ENCODE measurements around the gene SH2D4B. TPM values are rescaled to one million over a fixed set of nuclear protein-coding genes. Genes with fewer than 3 reads are reported as not detected.

SH2D4B gene
- total and polyA plus RNA-seq, 2 donors (not counting 3 experiments of a cell fraction or from before 2014, with no cell fraction given) = not detected

DNA sequence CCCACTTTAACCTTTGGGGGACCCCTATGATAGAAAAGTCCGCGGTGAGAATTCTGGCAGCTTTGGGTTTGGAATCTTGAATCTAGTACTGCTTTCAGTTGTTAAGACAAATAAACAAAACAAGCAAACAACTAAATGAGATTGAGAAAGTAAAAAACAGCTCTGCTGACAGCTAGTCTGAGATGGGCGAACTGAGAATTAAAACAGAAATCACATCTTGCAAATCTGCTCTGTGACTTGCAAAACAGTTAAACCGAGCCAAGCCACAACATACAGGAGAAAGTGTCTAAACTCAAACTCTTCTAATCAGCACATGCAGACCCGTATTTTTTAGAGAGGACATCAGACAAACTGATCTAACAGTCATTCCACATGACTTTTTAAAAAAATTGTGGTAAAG is 110.4 kb downstream of the SH2D4B start:
- FAIRE-seq = no peak
- intact Hi-C loops (cut with micrococcal nuclease) (no loop called here), dilution Hi-C loops (cut with MboI; ENCODE audit: extremely low pct_ligation_motif_present, low sequenced_read_pairs) (no loop called here)
- no peak for DNase-seq (ENCODE audit: low read depth, low spot score)
- ChIA-PET POLR2A (no interaction called here), CTCF (interaction anchor here (6.6 kb wide), 1 partner anchor 14 kb away, joined by 50 read pairs; no protein-coding TSS in a partner anchor)
- H3K27me3 ChIP-seq (ENCODE audit: control insufficient read depth in 2 of 2, insufficient read depth in 2 of 2, low read length in 2 of 2) = no peaks in the 10 kb centered on the region
- no peaks in the 10 kb centered on the region for H3K4me1 ChIP-seq (ENCODE audit: control insufficient read depth, extremely low read depth, insufficient read depth, low read length)
- H3K9me3 ChIP-seq (replicated peaks; ENCODE audit: control insufficient read depth, insufficient read depth, low read length) = no peaks in the 10 kb centered on the region
- no peak overlapping the region for H3K27ac ChIP-seq (ENCODE audit: insufficient read depth, low read depth, low read length)
- TF ChIP-seq MAX (IDR thresholded peaks at IDR 0.05; ENCODE audit: insufficient read depth, insufficient read length) = no peak
- no peak for TF ChIP-seq FOS (IDR thresholded peaks at IDR 0.05; ENCODE audit: borderline replicate concordance, insufficient read depth, low read length)
- TF ChIP-seq POLR2AphosphoS5 (IDR thresholded peaks at IDR 0.05; ENCODE audit: insufficient read depth, low read depth, low read length) = no peak
- no peak for TF ChIP-seq JUN (IDR thresholded peaks at IDR 0.05; ENCODE audit: borderline replicate concordance, insufficient read depth, insufficient read length, low read depth)
- no peak for TF ChIP-seq EZH2 (IDR thresholded peaks at IDR 0.05; ENCODE audit: borderline replicate concordance, low read depth, low read length, severe bottlenecking)
- TF ChIP-seq MYC (IDR thresholded peaks at IDR 0.05; ENCODE audit: low read depth, low read length) = no peak
- TF ChIP-seq POLR2A (IDR thresholded peaks at IDR 0.05; ENCODE audit: low read depth, low read length) = no peak
- no peak for TF ChIP-seq GATA2 (IDR thresholded peaks at IDR 0.05; ENCODE audit: insufficient read depth, insufficient read length, low read depth, low read length)
- TF ChIP-seq, protein P1, sequence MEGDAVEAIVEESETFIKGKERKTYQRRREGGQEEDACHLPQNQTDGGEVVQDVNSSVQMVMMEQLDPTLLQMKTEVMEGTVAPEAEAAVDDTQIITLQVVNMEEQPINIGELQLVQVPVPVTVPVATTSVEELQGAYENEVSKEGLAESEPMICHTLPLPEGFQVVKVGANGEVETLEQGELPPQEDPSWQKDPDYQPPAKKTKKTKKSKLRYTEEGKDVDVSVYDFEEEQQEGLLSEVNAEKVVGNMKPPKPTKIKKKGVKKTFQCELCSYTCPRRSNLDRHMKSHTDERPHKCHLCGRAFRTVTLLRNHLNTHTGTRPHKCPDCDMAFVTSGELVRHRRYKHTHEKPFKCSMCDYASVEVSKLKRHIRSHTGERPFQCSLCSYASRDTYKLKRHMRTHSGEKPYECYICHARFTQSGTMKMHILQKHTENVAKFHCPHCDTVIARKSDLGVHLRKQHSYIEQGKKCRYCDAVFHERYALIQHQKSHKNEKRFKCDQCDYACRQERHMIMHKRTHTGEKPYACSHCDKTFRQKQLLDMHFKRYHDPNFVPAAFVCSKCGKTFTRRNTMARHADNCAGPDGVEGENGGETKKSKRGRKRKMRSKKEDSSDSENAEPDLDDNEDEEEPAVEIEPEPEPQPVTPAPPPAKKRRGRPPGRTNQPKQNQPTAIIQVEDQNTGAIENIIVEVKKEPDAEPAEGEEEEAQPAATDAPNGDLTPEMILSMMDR (IDR thresholded peaks at IDR 0.05; ENCODE audit: extremely low read depth in 1 of 2, insufficient read depth in 1 of 2, low read depth in 1 of 2, low read length in 2 of 2) = no peak
- H4K20me1 ChIP-seq (replicated peaks; ENCODE audit: control insufficient read depth, extremely low read depth, insufficient read depth, low read length) = no peaks in the 10 kb centered on the region
- no peaks in the 10 kb centered on the region for H3K9me1 ChIP-seq (replicated peaks; ENCODE audit: control insufficient read depth, extremely low read depth, insufficient read depth, low read length)
- no TSS peak for BruUV-seq (replicated peaks)
- H3K79me2 ChIP-seq (ENCODE audit: control insufficient read depth, insufficient read depth, low read length) = no peaks in the 10 kb centered on the region
- H3K36me3 ChIP-seq (ENCODE audit: control insufficient read depth in 2 of 2, extremely low read depth in 1 of 2, insufficient read depth in 2 of 2, low read length in 2 of 2) = no peaks in the 10 kb centered on the region
- no peak overlapping the region for H2AFZ ChIP-seq (ENCODE audit: low read depth, low read length)
- H3K9ac ChIP-seq (replicated peaks; ENCODE audit: extremely low read depth, insufficient read depth, low read length) = no peak overlapping the region
- no peak overlapping the region for H3K4me2 ChIP-seq (ENCODE audit: insufficient read depth, low read length)
- H3K4me3 ChIP-seq (replicated peaks in 1 of 3; ENCODE audit: insufficient read depth in 1 of 3, low read depth in 1 of 3, low read length in 3 of 3) = no peak overlapping the region

Data from endothelial cell of umbilical vein (primary cell).